KG1 (cell line): ENCODE data around the gene IDI2.

Source experiments
- DNase-seq: peaks from one replicate; lab custom pipeline; 2025; lab: John Stamatoyannopoulos, UW

Gene IDI2

DNA sequence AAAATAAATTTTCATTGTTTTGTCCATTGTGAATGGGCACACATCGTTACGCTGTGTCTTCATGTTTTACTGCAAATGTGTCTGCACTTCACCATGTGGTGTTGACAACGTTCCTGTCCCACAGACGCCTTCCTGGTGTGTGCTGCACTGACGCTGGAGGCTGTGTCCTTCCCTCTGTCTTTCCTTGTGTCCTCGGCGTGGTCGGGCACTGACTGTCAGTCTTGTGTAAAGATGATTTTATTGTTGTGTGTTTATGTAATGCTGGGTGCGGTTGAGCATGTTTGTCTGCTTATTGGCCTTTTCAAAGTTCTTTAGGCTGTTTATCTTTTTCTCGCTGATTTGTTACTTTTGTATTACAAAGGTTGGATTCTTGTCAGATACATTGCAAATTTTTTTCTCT is 18.1 kb downstream of the IDI2 start:
- DNase-seq: no peak

DNA sequence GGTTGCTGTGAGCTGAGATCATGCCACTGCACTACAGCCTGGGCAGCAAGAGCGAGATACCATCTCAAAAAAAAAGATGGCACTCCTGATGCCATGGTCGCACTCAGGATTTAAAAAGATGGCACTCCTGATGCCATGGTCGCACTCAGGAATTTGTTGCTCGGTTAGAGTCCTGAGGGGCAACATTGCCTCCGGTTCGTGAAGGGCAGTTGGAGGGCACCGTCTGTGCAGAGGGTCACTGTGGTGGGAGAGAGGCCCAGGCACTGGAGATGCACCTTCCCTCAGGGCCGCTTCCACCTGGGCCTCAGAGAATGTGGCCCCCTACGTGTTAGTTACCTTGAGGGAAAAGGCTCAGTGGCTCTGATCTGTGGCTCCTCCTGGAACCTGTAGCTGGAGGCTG is 19.1 kb downstream of the IDI2 start:
- DNase-seq: no peak

DNA sequence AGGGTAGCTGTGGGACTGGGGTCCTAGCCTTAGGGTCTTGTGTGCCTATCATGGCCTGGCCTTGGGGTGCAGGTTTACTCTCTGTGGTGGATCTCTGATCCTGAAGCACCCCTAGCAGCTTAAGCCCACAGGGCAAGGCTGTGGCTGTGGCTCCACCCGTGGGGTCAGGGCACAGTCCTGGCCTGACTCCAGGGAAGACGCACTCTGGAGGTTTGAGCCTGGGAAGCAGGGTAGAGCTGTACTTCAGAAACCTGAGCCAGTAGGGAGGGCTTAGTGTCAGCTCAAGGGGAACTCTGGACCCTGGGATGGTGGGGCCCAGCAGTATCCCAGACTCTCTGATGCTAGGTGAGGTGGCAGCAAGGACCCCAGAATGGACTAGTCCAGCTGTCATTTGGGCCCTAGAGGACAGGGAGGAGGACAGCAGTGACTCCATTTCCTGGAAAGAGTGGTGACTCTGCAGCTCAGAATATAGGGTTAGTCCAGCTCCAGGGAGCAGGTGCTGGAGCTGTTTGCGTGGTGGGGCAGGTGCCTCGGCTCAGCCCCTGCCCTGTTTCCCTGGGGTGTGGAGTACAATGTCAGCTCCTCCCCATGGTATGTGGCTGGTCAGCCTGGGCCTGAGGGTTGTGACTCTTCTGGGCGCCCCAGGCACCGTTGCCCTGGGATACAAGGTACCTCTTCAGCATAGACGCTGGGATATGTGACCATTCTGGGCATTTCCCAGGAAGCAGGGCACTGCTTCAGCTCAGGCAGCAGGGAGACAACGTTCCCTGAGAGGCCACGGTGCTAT is 21.6 kb downstream of the IDI2 start:
- DNase-seq: no peak

DNA sequence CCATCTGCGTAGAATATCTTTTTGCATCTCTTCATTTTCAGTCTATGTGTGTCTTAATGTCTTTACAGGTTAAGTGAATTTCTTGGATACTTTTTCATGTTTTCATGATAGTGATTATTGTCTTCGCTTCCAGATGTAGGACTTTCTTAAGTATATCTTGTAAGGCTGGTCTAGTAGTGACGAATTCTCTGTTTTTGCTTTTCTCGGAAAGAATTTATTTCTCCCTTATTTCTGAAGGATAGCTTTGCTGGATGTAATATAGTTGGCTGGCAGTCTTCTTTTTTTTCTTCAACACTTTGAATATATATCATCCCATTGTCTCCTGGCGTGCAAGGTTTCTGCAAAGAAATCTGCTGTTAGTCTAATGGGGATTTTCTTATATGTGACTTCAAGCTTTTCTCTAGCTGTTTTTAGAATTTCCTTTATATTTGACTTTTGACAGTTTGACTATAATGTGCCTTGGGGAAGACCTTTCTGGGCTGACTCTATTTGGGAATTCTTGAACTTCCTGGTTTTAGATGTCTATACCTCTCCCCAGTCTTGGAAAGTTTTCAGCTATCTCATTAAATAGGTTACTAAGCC is 23.1 kb downstream of the IDI2 start:
- no peak for DNase-seq

DNA sequence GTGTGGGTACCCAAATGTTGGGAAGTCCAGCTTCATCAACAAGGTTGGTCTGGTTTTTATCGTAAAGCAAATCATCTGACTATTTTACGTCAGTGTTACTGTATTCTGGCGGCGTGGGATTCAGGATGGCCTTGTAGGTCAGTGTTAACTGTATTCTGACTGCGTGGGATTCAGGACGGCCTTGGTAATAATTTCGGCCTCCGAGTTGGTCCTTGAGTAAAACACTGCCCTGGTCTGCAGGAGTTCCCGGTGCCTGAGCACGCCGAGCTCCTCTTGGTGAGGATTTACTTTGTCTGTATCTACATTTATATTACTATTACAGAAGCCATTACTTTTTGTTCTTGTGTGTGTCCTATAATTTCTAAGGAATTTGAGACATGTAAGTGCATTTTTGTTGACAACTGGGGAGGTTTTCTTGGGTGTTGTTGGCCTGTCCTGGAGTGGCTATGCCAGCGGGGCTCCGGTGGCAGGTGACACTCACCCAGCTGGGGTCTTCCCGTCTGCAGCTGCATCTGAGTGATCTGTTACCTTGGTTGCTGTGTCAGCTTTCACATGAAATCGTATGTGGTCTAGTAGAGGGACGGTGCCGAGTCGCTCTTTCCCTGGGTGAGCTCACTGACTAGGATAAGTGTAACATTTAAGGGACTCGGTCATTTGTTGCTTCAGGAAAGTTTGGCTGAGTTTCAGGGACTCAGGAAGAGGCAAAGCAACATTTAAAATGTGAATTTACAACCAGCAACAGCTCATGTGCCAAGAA is 28.2 kb downstream of the IDI2 start:
- no peak for DNase-seq

DNA sequence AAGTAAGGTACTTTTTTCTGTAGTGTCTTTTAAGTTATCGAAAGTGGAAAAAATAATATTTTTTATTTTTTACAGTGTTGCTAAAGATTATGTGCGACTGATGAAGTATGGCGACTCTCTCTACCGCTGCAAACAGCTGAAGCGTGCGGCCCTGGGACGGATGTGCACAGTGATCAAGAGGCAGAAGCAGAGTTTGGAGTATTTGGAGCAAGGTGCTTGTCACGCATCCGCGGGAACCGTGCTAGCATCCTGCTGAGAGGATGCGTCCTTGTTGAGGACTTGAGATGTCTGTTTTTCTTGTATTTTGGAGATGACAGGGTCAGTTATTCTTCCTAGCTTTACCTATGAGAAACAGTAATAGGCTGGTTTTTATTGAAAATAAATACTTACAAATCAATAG is 29.6 kb downstream of the IDI2 start:
- no peak for DNase-seq

DNA sequence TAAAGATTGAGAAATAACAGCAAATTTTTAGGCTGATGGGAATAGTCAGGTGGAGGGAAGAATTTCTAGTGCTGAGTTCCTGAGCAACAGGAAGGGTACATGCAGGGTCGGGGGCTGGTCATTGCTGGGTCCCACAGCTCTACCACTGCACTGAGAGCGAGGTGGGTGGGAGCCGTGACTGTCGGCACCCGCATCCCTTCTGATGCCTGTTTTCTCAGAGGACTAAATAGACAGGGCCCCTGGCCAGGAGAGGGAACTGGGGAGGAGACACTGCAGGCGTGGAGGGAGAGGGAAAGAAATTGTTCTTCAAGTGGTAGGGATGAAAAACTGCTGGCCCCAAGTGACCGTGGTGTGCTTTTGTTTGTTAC is 30.1 kb downstream of the IDI2 start:
- DNase-seq: no peak

DNA sequence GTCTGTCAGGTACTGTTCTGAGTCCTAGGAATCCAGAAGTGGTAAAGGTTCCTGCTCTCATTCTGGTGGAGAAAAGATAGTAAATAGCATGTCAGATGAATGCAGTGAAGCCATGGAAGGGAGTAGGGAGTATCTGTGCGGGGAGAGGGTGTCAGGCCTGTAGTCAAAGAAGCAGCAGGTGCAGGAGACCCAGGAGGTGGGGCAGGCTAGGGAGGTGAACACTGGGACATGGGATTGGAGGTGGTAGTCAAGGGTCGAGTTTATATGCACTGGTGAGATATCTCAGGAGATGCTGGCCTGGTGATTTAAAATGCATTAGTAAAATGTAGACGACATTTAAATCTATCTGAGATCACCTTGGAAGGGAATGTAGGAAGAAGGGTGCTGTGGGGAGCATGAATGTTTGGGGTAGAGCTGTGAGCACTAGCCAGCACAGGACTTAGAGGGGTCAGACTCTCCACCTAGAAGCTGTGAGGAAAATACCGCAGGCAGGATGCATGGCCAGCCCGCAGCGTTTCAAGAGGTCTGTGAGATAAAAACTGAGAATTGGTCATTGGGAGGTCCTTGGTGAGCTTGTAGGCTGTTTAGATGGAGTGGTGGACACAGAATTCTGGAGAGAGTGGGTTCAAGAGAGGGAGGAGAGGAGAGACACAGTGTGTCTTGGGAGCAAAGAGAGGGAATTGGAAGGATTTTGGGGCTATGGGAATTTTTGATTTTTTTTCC is 30.7 kb downstream of the IDI2 start:
- no peak for DNase-seq

DNA sequence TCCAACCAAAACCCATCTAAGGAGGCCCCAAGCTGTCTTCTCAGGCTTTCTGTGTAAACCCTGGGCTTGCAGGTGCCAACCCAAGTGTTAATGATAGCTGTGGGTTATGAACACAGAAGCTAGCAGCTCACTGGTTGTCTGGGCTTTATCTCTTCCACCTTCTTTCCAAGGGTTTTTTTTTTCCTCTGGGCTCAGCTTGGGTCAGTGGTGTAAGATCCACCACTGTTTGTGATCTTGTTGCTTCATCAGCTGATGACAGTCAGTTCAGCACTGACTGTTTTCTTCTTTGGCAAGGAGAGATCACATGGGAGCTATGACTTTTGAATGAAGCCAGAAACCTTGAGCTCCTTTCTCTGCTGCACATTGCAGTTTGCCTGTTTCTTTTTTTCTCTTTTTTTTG is 32.8 kb downstream of the IDI2 start:
- no peak for DNase-seq

DNA sequence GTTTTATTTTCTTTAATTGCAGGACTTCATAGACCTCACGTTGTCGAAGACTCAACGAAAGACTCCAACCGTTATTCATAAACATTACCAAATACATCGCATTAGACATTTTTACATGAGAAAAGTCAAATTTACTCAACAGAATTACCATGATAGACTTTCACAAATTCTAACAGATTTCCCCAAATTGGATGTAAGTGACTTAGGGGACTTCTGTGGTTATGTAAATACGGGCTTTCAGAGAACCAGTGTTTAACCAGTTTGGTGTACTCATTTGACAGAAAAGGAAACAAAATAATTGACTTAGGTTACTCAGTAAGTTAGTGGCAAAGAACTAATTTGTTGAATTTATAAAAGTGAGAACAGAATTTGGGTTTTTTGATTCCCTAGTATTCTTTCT is 33.2 kb downstream of the IDI2 start:
- DNase-seq: no peak

DNA sequence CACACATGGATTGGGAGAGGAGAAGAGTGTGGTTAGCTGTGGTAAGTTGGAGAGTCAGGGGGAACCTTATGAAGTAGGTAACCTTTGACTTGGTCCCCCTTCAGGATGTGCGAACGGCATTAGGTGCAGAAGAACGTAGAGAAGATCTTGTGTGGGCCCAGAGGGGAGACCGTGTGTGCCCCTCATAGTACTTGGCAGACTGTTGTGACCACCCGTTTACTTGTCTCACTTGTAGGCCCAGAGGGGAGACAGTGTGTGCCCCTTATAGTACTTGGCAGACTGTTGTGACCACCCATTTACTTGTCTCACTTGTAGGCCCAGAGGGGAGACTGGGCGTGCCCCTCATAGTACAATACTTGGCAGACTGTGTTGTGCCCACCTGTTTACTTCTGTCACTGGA is 34.9 kb downstream of the IDI2 start:
- DNase-seq: no peak

DNA sequence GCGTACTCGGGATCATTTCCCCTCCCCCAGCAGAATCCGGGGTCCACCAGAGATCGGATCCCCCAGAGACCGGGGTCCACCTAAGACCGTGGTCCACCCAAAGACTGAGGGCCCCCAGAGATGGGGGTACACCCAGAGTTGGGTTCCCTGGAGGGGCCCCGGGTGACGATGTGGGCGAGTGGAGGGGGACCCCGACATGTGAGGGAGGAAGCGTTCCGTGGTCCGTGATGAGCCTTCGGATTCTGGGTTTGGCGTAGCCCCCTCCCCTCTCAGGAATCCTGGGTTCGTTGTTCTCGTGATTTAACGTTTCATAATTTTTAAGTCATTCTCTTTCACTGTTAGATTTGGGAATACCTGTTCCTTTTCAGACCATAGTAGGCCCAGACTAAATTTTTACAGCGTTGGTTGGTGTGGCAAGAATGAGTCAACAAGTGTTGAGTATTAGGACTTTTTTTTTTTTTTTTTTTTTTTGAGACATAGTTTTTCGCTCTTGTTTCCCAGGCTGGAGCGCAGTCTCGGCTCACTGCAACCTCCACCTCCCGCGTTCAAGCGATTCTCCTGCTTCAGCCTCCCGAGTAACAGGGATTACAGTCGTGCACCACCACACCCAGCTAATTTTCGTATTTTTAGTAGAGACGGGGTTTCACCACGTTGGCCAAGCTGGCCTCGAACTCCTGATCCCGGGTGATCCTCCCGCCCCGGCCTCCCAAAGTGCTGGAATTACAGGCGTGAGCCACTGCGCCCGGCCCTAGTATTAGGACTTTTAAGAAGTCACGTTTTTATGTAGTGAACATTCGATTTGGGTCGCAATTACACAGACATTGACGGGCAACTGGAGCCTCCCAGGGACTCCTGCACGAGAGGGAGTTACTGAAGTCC is 36.8 kb downstream of the IDI2 start:
- DNase-seq: no peak

DNA sequence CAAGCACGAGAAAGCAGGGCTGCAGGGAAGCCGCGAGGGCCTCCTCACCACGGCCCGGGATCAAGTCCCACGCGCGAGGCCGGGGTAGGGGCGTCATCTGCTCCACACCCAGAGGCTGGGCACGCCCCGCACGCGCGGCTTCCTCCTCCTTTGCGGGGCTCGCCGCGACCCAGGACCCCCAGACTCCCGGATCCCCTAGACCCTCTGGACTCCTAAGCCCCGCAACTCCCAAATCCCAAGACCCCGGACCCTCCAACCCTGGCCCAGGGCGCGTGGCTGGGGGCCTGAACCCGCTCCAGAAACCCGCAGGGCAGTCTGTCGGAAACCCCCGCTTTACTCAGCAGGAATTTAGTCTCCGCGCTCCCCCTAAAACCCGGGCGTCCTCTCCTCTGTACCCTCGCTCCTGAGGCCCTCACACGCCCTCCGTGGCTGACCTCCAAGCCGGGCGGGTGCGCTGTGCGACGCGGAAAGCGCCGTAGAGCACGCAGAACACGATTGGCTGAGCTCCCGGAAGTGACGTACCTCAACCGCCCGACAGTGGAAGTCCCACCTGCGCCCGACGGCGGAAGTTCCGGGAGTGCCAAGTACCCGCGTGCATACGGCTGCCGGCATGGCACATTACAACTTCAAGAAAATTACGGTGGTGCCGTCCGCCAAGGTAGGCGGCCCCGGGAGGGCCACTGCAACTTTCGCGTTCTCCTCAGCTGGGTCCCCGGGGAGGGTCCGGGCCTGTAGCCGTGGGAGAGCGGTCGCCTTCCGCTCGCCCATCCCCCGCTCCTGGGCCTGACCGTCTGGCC is 37.6 kb downstream of the IDI2 start, which contains the start of gene GTPBP4:
GTPBP4 (plus strand) TSS at position 565 of the 797 bp plus-strand sequence; CDS start at position 611, 46 bp downstream.
- DNase-seq: peak; percentile 90

DNA sequence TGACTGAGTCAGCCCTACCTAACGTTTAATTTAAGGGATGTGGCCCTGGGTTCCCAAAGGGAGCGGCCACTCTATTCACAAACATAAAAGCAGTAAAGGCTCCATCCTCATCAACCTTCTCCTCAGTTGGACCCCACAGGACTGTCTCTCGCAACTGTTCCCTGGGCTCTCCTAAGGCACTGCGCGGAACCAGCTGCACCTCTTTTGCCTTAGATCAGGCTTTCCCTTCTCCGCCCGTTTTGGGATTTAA is 38.1 kb downstream of the IDI2 start:
- DNase-seq: no peak

DNA sequence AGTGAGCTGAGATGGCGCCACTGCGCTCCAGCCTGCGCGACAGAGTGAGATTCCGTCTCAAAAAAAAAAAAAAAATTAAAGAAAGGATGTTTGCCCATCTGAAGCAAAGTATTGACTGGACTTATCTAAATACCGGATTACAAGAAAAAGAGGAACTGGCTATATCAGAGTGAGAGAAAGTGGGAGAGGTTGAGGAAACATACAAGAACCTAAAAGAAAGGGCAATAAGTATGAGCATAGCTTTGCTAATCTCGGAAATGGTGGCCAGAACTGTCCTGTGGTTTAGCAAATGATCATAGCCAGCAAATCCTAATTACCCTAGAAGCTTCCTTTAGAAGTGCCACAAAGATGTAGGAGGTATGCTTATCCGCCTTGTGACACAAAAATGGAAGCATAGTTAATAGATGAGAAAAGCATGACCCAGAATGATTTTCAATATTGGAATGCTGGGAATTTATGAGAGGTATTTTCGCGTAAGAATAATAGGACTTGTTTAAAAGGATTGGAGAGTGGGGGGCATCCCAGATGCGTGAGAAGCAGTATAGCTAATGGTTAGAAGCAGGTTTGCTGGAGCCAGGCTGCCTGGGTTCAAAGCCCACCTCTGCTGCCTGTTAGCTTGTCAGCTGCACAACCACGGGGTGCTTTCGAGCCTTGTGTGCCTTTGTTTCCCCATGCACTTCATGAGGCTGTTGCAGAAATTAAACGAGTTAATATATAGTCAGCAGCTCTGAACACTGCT is 38.6 kb downstream of the IDI2 start:
- no peak for DNase-seq

DNA sequence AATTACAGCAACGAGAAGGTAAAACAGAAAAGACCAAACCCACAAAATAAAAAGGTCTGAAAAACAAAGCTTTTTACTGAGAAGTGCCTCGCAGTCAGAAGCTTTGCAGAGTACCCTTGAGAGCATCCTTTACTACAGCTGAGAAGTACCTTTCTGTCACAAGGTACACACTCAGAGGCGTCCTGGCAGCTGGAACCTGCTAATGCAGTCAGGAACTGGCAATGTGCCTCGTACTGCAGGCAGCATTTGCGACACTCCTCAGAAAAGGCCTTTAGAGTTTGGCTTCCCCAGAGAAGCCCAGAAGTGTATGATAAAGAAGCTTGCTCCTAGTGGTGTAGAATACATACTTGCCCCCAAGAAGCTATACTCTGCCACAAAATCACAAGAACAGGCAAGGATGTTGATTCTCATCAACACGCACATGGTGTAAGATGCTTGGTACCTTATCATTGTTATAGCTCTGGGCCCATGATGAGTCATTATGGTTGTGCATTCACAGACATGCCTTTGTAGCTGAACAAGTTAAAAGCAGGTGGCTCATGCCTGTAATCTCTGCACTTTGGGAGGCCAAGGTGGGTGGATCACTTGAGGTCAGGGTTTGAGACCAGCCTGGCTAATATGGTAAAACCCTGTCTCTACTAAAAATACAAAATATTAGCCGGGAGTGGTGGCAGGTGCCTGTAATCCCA is 39.4 kb downstream of the IDI2 start:
- no peak for DNase-seq

DNA sequence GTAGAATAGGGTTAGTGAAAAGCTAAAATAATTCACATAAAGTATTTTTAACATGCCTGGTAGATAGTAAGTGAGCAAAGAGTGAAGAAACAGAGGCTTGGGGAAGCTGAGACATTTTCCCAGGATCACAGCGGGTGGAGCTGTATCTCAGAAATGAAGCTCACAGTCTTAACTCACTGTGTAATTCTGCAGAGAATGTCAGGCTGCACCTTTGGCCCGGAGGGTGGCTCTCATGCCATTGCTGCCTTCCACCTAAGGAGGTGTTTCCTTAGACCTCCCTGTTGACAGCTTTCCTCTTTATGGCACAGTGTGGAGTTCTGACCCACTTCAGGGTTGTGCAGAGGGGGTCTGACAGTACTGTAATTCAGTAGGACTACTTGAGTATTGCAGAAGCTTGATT is 40.3 kb downstream of the IDI2 start:
- no peak for DNase-seq

DNA sequence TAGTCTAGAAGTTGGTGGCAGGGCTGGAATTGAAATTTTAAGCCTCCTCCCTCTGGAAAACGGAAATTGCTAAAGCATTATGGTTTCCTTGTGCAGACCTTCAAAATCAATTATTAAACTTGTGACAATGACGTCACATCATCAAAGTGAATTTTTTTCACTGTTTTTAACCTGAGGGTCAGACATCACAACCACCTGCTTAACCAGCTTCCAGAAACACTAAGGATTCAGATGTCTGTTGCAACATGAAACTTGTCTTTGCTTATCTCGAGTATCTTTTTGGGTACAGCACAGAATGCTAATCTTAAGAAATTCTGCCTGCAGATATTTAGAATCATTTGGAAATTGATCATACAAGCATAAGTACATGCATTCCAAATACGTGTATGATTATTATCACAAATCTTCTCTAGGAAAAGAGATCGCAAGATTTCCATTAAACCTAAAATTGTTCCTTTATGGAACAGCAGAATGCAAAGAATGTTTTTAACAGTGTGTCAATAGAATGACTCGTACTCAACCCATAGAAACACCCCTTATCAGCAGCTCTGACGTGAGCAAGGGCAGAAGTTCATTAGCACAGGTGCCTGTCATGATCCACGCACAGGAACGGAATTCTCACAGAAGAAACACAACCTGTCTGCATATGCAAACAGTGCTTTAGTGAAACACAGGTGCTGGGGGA is 41.5 kb downstream of the IDI2 start:
- DNase-seq: no peak

DNA sequence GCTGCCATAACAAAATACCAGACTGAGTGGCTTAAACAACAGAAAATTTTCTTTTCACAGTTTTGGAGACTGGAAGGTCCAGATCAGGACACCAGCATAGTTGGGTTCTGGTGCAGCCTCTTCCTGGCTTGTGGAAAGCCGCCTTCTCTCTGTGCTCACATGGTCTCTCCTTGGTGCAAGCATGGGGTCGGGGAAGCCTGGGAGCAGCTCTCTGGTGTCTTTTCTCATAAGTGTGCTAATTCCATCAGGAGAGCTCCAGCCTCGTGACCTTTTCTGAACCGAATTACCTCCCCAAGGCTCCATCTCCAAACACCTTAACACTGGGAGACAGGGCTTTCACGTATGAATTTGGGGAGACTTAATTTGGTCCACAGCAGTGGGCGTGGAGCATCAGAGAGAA is 42.3 kb downstream of the IDI2 start:
- DNase-seq: no peak
